GM23338 (cell line): ENCODE data around the gene CDC42EP2. TPM values are rescaled to one million over a fixed set of nuclear protein-coding genes. Genes with fewer than 3 reads are reported as not detected.
A peak's percentile ranks its signal among the peaks of the same experiment; 100 is the strongest.

Experiments used
- ATAC-seq: fragments of 200-7000 bp; cut with Tn5 transposase; 3 replicates; pipeline ENCODE4 v1.9.1; 2020
- DNase-seq: peaks from one replicate; pipeline ENCODE4 v3.0.0-alpha.2; 2015; ENCODE audit warnings: low spot score
- H2AFZ ChIP-seq: fragments of 200-600 bp; sonication (generic); 2 replicates; pipeline ENCODE4 v1.8.0; 2016; ENCODE audit warnings: antibody characterized with exemption, mild to moderate bottlenecking, moderate library complexity
- H3F3A ChIP-seq: fragments of 200-600 bp; sonication (generic); replicated peaks from 2 replicates; pipeline ENCODE4 v1.8.0; 2017; ENCODE audit warnings: antibody characterized with exemption, mixed run types, low read depth
- H3K27ac ChIP-seq: fragments of 200-600 bp; sonication (generic); 2 replicates; pipeline ENCODE4 v1.6.1; 2016; ENCODE audit warnings: low read depth
- H3K27me3 ChIP-seq: fragments of 200-600 bp; sonication (generic); 2 replicates; pipeline ENCODE4 v1.8.0; 2016; ENCODE audit warnings: mild to moderate bottlenecking, mixed run types, moderate library complexity; ENCODE audit not compliant: insufficient read depth
- H3K36me3 ChIP-seq: fragments of 200-600 bp; sonication (generic); 2 replicates; pipeline ENCODE4 v1.8.0; 2016; ENCODE audit warnings: mild to moderate bottlenecking; ENCODE audit not compliant: insufficient read depth
- H3K4me1 ChIP-seq: fragments of 200-600 bp; sonication (generic); 2 replicates; pipeline ENCODE4 v1.8.0; 2016; ENCODE audit warnings: mild to moderate bottlenecking, moderate library complexity; ENCODE audit not compliant: insufficient read depth
- H3K4me2 ChIP-seq: fragments of 200-600 bp; sonication (generic); 2 replicates; pipeline ENCODE4 v1.7.1; 2017; ENCODE audit warnings: mixed run types
- H3K4me3 ChIP-seq: fragments of 200-600 bp; sonication (generic); 2 replicates; pipeline ENCODE4 v1.6.1; 2016; ENCODE audit warnings: mixed run types
- H3K79me2 ChIP-seq: fragments of 200-600 bp; sonication (generic); replicated peaks from 2 replicates; pipeline ENCODE4 v1.8.0; 2017; ENCODE audit warnings: mild to moderate bottlenecking; ENCODE audit not compliant: insufficient read depth
- H3K9me2 ChIP-seq: fragments of 200-600 bp; sonication (generic); 2 replicates; pipeline ENCODE4 v1.8.0; 2017; ENCODE audit not compliant: insufficient read depth
- H4K20me1 ChIP-seq: fragments of 200-600 bp; sonication (generic); replicated peaks from 2 replicates; pipeline ENCODE4 v1.8.0; 2017; ENCODE audit warnings: mild to moderate bottlenecking; ENCODE audit not compliant: insufficient read depth
- H3K27ac Mint-ChIP-seq: 2 replicates; pipeline ENCODE4 v1.8.0; 2020; ENCODE audit warnings: inconsistent platforms, mild to moderate bottlenecking, moderate library complexity, mixed read lengths
- H3K27me3 Mint-ChIP-seq: 3 replicates; pipeline ENCODE4 v1.8.0; 2022; ENCODE audit warnings: low read depth, mild to moderate bottlenecking, moderate library complexity, mixed read lengths, inconsistent platforms; ENCODE audit not compliant: insufficient read depth, poor library complexity
- H3K36me3 Mint-ChIP-seq: 3 replicates; pipeline ENCODE4 v1.8.0; 2021; ENCODE audit warnings: low read depth, mild to moderate bottlenecking, inconsistent platforms, moderate library complexity, mixed read lengths
- H3K4me1 Mint-ChIP-seq: 3 replicates; pipeline ENCODE4 v1.8.0; 2020; ENCODE audit warnings: mild to moderate bottlenecking, inconsistent platforms, mixed read lengths
- H3K4me3 Mint-ChIP-seq: 3 replicates; pipeline ENCODE4 v1.8.0; 2021; ENCODE audit warnings: moderate library complexity, mild to moderate bottlenecking, inconsistent platforms, mixed read lengths
- H3K9me3 Mint-ChIP-seq: 3 replicates; pipeline ENCODE4 v1.8.0; 2020; ENCODE audit warnings: moderate library complexity, mild to moderate bottlenecking, inconsistent platforms, mixed read lengths
- CREB1 ChIP-seq: fragments of 250-450 bp; sonication (Bioruptor Pico); IDR thresholded peaks from 2 replicates; pipeline ENCODE4 v1.5.0; 2020; ENCODE audit warnings: low read depth, mild to moderate bottlenecking, moderate library complexity
- EZH2 ChIP-seq: fragments of 200-600 bp; sonication (generic); IDR thresholded peaks from one replicate; pipeline ENCODE4 v1.8.0; 2017; ENCODE audit warnings: antibody characterized with exemption, mild to moderate bottlenecking, low read depth; ENCODE audit not compliant: unreplicated experiment
- EZH2phosphoT487 ChIP-seq: fragments of 200-600 bp; sonication (generic); IDR thresholded peaks from one replicate; pipeline ENCODE4 v1.8.1; 2018; ENCODE audit warnings: antibody characterized with exemption; ENCODE audit not compliant: unreplicated experiment
- JUNB ChIP-seq: IDR thresholded peaks from one replicate; pipeline ENCODE4 v1.6.1; 2016; ENCODE audit warnings: antibody characterized with exemption; ENCODE audit not compliant: unreplicated experiment
- NANOG ChIP-seq: IDR thresholded peaks from 2 replicates; pipeline ENCODE4 v1.6.1; 2016; ENCODE audit warnings: antibody characterized with exemption, borderline replicate concordance
- POLR2AphosphoS5 ChIP-seq: IDR thresholded peaks from 2 replicates; pipeline ENCODE4 v1.6.1; 2016; ENCODE audit warnings: antibody characterized with exemption, low read depth
- STAT1 ChIP-seq: IDR thresholded peaks from one replicate; pipeline ENCODE4 v1.6.1; 2016; ENCODE audit warnings: antibody characterized with exemption; ENCODE audit not compliant: unreplicated experiment
- ZNF114 ChIP-seq: fragments of 250-450 bp; sonication (Bioruptor Pico); IDR thresholded peaks from 2 replicates; pipeline ENCODE4 v1.5.0; 2020; ENCODE audit warnings: mild to moderate bottlenecking, moderate library complexity
- ZNF331 ChIP-seq: fragments of 250-450 bp; sonication (Bioruptor Pico); IDR thresholded peaks from 2 replicates; pipeline ENCODE4 v1.5.0; 2020; ENCODE audit warnings: low read depth, mild to moderate bottlenecking, moderate library complexity
- polyA plus RNA-seq: library from polyadenylated mRNA; unstranded; fragments of >200 nt; fragmentation: Nextera tagmentation; extraction: Ambion mirVana; gene quantifications from 2 replicates; pipeline ENCODE4 v1.2.1, GENCODE V29; 2016
- total RNA-seq: library from RNA; depleted of rRNA; stranded (reverse); fragments of >200 nt; shearing (Covaris generic); gene quantifications from 2 replicates; pipeline ENCODE4 v1.2.3, GENCODE V29; 2014
- TF ChIP-seq, protein P1 (sequence below), 2 experiments: fragments of 200-600 bp in 1 of 2; sonication (generic) in 1 of 2; conservative IDR thresholded peaks; 2 replicates each; pipeline versions ENCODE4 v1.5.1 to v1.6.1; 2016 to 2017; ENCODE audit warnings: antibody characterized with exemption in 2 of 2, low read depth in 2 of 2, mild to moderate bottlenecking in 2 of 2, moderate library complexity in 1 of 2
- TF ChIP-seq, protein P2 (sequence below): IDR thresholded peaks from 2 replicates; pipeline ENCODE4 v1.6.1; 2016; ENCODE audit warnings: antibody characterized with exemption
- TF ChIP-seq, protein P3 (sequence below): IDR thresholded peaks from one replicate; pipeline ENCODE4 v1.6.1; 2018; ENCODE audit warnings: antibody characterized with exemption; ENCODE audit not compliant: unreplicated experiment
- TF ChIP-seq, protein P4 (sequence below): fragments of 250-450 bp; sonication (Bioruptor Pico); IDR thresholded peaks from 2 replicates; pipeline ENCODE4 v1.5.0; 2020; ENCODE audit warnings: mild to moderate bottlenecking, moderate library complexity

The CDC42EP2 gene
- total and polyA plus RNA-seq, 2 experiments from 2014 or later, result 18.2 to 19.0 TPM

DNA sequence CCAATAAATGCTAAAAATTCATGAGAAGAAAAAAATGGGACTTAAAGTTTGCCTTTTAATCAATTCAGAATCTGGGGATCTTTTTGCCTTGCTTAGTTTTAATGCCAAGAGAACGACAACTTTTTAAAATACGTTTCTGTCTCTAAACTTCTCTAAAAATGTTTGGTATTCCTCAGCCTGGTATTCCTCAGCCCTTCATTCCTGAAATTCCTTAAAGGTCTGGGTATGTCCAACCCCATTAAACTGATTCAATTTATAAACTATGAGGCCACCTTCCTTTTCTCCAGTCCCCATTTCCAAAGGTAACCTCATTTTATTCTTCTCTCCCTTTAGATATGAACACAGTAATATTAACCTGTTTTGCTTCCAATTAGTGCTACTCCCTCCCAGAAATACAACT, 36.3 kb upstream of the CDC42EP2 start:
- Histone ChIP-seq H3F3A (peaks cover 16% of the 10 kb centered on the region; the same call in 1 of the 2 replicates), H3K4me3 (no peak overlapping the region), H3K9me2 (no peaks in the 10 kb centered on the region), H4K20me1 (peaks cover 2% of the 10 kb centered on the region), H3K79me2 (no peaks in the 10 kb centered on the region), H3K36me3 (peaks cover 45% of the 10 kb centered on the region), H2AFZ (no peak overlapping the region), H3K27ac (no peak overlapping the region), H3K27me3 (no peaks in the 10 kb centered on the region), H3K4me2 (no peak overlapping the region), H3K4me1 (no peaks in the 10 kb centered on the region)
- ATAC-seq (no peak), DNase-seq (peak; percentile 28)
- H3K27ac Mint-ChIP-seq, result peak overlapping the region; percentile 15; the same call in 1 of the 2 replicates
- no peaks in the 10 kb centered on the region for H3K9me3 Mint-ChIP-seq
- no peak overlapping the region; the same call in 2 of the 3 replicates for H3K4me3 Mint-ChIP-seq
- no peak for TF ChIP-seq CREB1 (CRISPR knock-in tag)
- no peak for TF ChIP-seq STAT1
- TF ChIP-seq EZH2, result no peak
- TF ChIP-seq, protein P1, sequence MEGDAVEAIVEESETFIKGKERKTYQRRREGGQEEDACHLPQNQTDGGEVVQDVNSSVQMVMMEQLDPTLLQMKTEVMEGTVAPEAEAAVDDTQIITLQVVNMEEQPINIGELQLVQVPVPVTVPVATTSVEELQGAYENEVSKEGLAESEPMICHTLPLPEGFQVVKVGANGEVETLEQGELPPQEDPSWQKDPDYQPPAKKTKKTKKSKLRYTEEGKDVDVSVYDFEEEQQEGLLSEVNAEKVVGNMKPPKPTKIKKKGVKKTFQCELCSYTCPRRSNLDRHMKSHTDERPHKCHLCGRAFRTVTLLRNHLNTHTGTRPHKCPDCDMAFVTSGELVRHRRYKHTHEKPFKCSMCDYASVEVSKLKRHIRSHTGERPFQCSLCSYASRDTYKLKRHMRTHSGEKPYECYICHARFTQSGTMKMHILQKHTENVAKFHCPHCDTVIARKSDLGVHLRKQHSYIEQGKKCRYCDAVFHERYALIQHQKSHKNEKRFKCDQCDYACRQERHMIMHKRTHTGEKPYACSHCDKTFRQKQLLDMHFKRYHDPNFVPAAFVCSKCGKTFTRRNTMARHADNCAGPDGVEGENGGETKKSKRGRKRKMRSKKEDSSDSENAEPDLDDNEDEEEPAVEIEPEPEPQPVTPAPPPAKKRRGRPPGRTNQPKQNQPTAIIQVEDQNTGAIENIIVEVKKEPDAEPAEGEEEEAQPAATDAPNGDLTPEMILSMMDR (conservative IDR thresholded peaks at IDR 0.05; ENCODE audit: low read depth in 2 of 2), result no peak
- TF ChIP-seq, protein P2, sequence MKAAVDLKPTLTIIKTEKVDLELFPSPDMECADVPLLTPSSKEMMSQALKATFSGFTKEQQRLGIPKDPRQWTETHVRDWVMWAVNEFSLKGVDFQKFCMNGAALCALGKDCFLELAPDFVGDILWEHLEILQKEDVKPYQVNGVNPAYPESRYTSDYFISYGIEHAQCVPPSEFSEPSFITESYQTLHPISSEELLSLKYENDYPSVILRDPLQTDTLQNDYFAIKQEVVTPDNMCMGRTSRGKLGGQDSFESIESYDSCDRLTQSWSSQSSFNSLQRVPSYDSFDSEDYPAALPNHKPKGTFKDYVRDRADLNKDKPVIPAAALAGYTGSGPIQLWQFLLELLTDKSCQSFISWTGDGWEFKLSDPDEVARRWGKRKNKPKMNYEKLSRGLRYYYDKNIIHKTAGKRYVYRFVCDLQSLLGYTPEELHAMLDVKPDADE, result no peak
- TF ChIP-seq, protein P3, sequence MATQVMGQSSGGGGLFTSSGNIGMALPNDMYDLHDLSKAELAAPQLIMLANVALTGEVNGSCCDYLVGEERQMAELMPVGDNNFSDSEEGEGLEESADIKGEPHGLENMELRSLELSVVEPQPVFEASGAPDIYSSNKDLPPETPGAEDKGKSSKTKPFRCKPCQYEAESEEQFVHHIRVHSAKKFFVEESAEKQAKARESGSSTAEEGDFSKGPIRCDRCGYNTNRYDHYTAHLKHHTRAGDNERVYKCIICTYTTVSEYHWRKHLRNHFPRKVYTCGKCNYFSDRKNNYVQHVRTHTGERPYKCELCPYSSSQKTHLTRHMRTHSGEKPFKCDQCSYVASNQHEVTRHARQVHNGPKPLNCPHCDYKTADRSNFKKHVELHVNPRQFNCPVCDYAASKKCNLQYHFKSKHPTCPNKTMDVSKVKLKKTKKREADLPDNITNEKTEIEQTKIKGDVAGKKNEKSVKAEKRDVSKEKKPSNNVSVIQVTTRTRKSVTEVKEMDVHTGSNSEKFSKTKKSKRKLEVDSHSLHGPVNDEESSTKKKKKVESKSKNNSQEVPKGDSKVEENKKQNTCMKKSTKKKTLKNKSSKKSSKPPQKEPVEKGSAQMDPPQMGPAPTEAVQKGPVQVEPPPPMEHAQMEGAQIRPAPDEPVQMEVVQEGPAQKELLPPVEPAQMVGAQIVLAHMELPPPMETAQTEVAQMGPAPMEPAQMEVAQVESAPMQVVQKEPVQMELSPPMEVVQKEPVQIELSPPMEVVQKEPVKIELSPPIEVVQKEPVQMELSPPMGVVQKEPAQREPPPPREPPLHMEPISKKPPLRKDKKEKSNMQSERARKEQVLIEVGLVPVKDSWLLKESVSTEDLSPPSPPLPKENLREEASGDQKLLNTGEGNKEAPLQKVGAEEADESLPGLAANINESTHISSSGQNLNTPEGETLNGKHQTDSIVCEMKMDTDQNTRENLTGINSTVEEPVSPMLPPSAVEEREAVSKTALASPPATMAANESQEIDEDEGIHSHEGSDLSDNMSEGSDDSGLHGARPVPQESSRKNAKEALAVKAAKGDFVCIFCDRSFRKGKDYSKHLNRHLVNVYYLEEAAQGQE, result no peak
- no peak for TF ChIP-seq ZNF114 (CRISPR knock-in tag)
- TF ChIP-seq, protein P4, sequence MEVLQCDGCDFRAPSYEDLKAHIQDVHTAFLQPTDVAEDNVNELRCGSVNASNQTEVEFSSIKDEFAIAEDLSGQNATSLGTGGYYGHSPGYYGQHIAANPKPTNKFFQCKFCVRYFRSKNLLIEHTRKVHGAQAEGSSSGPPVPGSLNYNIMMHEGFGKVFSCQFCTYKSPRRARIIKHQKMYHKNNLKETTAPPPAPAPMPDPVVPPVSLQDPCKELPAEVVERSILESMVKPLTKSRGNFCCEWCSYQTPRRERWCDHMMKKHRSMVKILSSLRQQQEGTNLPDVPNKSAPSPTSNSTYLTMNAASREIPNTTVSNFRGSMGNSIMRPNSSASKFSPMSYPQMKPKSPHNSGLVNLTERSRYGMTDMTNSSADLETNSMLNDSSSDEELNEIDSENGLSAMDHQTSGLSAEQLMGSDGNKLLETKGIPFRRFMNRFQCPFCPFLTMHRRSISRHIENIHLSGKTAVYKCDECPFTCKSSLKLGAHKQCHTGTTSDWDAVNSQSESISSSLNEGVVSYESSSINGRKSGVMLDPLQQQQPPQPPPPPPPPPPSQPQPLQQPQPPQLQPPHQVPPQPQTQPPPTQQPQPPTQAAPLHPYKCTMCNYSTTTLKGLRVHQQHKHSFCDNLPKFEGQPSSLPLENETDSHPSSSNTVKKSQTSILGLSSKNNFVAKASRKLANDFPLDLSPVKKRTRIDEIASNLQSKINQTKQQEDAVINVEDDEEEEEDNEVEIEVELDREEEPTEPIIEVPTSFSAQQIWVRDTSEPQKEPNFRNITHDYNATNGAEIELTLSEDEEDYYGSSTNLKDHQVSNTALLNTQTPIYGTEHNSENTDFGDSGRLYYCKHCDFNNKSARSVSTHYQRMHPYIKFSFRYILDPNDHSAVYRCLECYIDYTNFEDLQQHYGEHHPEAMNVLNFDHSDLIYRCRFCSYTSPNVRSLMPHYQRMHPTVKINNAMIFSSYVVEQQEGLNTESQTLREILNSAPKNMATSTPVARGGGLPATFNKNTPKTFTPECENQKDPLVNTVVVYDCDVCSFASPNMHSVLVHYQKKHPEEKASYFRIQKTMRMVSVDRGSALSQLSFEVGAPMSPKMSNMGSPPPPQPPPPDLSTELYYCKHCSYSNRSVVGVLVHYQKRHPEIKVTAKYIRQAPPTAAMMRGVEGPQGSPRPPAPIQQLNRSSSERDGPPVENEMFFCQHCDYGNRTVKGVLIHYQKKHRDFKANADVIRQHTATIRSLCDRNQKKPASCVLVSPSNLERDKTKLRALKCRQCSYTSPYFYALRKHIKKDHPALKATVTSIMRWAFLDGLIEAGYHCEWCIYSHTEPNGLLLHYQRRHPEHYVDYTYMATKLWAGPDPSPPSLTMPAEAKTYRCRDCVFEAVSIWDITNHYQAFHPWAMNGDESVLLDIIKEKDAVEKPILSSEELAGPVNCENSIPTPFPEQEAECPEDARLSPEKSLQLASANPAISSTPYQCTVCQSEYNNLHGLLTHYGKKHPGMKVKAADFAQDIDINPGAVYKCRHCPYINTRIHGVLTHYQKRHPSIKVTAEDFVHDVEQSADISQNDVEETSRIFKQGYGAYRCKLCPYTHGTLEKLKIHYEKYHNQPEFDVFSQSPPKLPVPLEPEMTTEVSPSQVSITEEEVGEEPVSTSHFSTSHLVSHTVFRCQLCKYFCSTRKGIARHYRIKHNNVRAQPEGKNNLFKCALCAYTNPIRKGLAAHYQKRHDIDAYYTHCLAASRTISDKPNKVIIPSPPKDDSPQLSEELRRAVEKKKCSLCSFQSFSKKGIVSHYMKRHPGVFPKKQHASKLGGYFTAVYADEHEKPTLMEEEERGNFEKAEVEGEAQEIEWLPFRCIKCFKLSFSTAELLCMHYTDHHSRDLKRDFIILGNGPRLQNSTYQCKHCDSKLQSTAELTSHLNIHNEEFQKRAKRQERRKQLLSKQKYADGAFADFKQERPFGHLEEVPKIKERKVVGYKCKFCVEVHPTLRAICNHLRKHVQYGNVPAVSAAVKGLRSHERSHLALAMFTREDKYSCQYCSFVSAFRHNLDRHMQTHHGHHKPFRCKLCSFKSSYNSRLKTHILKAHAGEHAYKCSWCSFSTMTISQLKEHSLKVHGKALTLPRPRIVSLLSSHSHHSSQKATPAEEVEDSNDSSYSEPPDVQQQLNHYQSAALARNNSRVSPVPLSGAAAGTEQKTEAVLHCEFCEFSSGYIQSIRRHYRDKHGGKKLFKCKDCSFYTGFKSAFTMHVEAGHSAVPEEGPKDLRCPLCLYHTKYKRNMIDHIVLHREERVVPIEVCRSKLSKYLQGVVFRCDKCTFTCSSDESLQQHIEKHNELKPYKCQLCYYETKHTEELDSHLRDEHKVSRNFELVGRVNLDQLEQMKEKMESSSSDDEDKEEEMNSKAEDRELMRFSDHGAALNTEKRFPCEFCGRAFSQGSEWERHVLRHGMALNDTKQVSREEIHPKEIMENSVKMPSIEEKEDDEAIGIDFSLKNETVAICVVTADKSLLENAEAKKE (CRISPR knock-in tag), result no peak
- TF ChIP-seq EZH2phosphoT487, result no peak
- TF ChIP-seq ZNF331 (CRISPR knock-in tag), result no peak
- TF ChIP-seq NANOG, result no peak
- TF ChIP-seq JUNB, result no peak
- TF ChIP-seq POLR2AphosphoS5, result no peak
- peaks cover 73% of the 10 kb centered on the region for H3K36me3 Mint-ChIP-seq
- H3K27me3 Mint-ChIP-seq, result peaks cover 6% of the 10 kb centered on the region
- peaks cover 5% of the 10 kb centered on the region; the same call in 1 of the 3 replicates for H3K4me1 Mint-ChIP-seq
